H9 (cell line): ENCODE results near the gene APC. TPM values are rescaled to one million over a fixed set of nuclear protein-coding genes. Genes with fewer than 3 reads are reported as not detected.

Experiments used
- DNase-seq: peaks from one replicate; pipeline ENCODE4 v3.0.0-alpha.2; 2017
- H2AFZ ChIP-seq: one replicate; pipeline ENCODE4 v1.6.1; 2013; ENCODE audit warnings: mild to moderate bottlenecking, low read length, control low read depth, moderate library complexity
- H2AK5ac ChIP-seq: 2 replicates; pipeline ENCODE4 v1.6.1; 2013; ENCODE audit warnings: low read length, control low read depth, mixed read lengths; ENCODE audit not compliant: insufficient read length
- H2BK120ac ChIP-seq: one replicate; pipeline ENCODE4 v1.6.1; 2013; ENCODE audit warnings: low read depth, mild to moderate bottlenecking, low read length, control low read depth, inconsistent platforms; ENCODE audit not compliant: poor library complexity, severe bottlenecking
- H2BK12ac ChIP-seq: 2 replicates; pipeline ENCODE4 v1.6.1; 2013; ENCODE audit warnings: low read length, control low read depth, mixed read lengths, low read depth; ENCODE audit not compliant: insufficient read length
- H2BK15ac ChIP-seq: 2 replicates; pipeline ENCODE4 v1.6.1; 2013; ENCODE audit warnings: low read depth, low read length, control low read depth
- H2BK20ac ChIP-seq: one replicate; pipeline ENCODE4 v1.6.1; 2013; ENCODE audit warnings: low read depth, mild to moderate bottlenecking, low read length, control low read depth, inconsistent platforms; ENCODE audit not compliant: poor library complexity, severe bottlenecking
- H2BK5ac ChIP-seq: 2 replicates; pipeline ENCODE4 v1.6.1; 2013; ENCODE audit warnings: low read length, control low read depth, mixed read lengths; ENCODE audit not compliant: insufficient read length
- H3K14ac ChIP-seq: 2 replicates; pipeline ENCODE4 v1.6.1; 2013; ENCODE audit warnings: low read length, control low read depth; ENCODE audit not compliant: insufficient read depth
- H3K18ac ChIP-seq: 2 replicates; pipeline ENCODE4 v1.6.1; 2013; ENCODE audit warnings: low read depth, mild to moderate bottlenecking, mixed read lengths, low read length, control low read depth; ENCODE audit not compliant: insufficient read length
- H3K23ac ChIP-seq: 2 replicates; pipeline ENCODE4 v1.6.1; 2013; ENCODE audit warnings: low read length, control low read depth, mixed read lengths, low read depth; ENCODE audit not compliant: insufficient read length
- H3K23me2 ChIP-seq: 2 replicates; pipeline ENCODE4 v1.6.1; 2013; ENCODE audit warnings: low read depth, mild to moderate bottlenecking, mixed read lengths, low read length, control low read depth; ENCODE audit not compliant: insufficient read length, poor library complexity, severe bottlenecking
- H3K27ac ChIP-seq: 2 replicates; pipeline ENCODE4 v1.5.1; 2013; ENCODE audit warnings: low read length, control low read depth, mixed read lengths, low read depth; ENCODE audit not compliant: insufficient read length
- H3K27me3 ChIP-seq: 2 replicates; pipeline ENCODE4 v1.6.1; 2013; ENCODE audit warnings: low read length, control low read depth, inconsistent platforms; ENCODE audit not compliant: insufficient read depth
- H3K4ac ChIP-seq: 2 replicates; pipeline ENCODE4 v1.6.1; 2013; ENCODE audit warnings: low read depth, mild to moderate bottlenecking, control low read depth, inconsistent platforms, low read length, moderate library complexity
- H3K4me1 ChIP-seq: 2 replicates; pipeline ENCODE4 v1.6.1; 2013; ENCODE audit warnings: low read length, control low read depth, inconsistent platforms; ENCODE audit not compliant: insufficient read depth
- H3K4me2 ChIP-seq: 2 replicates; pipeline ENCODE4 v1.6.1; 2013; ENCODE audit warnings: low read length, control low read depth, mixed read lengths; ENCODE audit not compliant: insufficient read length, insufficient read depth
- H3K56ac ChIP-seq: 2 replicates; pipeline ENCODE4 v1.6.1; 2013; ENCODE audit warnings: low read depth, mild to moderate bottlenecking, mixed read lengths, low read length, control low read depth; ENCODE audit not compliant: insufficient read length
- H3K79me1 ChIP-seq: 2 replicates; pipeline ENCODE4 v1.6.1; 2013; ENCODE audit warnings: low read depth, mild to moderate bottlenecking, moderate library complexity, low read length, control low read depth, inconsistent platforms; ENCODE audit not compliant: insufficient read depth, poor library complexity, severe bottlenecking
- H3K79me2 ChIP-seq: 2 replicates; pipeline ENCODE4 v1.6.1; 2013; ENCODE audit warnings: low read length, control low read depth, inconsistent platforms; ENCODE audit not compliant: insufficient read depth
- H3K9ac ChIP-seq: 2 replicates; pipeline ENCODE4 v1.6.1; 2013; ENCODE audit warnings: low read length, control low read depth, mixed read lengths; ENCODE audit not compliant: insufficient read length; ENCODE audit errors: extremely low read depth
- H3K9me3 ChIP-seq: one replicate; pipeline ENCODE4 v1.6.1; 2013; ENCODE audit warnings: low read depth, low read length, inconsistent platforms; ENCODE audit not compliant: control insufficient read depth
- H3T11ph ChIP-seq: one replicate; pipeline ENCODE4 v1.6.1; 2013; ENCODE audit warnings: mild to moderate bottlenecking, low read length, control low read depth, inconsistent platforms
- H4K20me1 ChIP-seq: one replicate; pipeline ENCODE4 v1.6.1; 2013; ENCODE audit not compliant: control insufficient read depth, insufficient read length, insufficient read depth
- H4K5ac ChIP-seq: 2 replicates; pipeline ENCODE4 v1.6.1; 2013; ENCODE audit warnings: low read depth, mild to moderate bottlenecking, mixed read lengths, low read length, control low read depth; ENCODE audit not compliant: insufficient read length
- H4K8ac ChIP-seq: replicated peaks from 2 replicates; pipeline ENCODE4 v1.6.1; 2013; ENCODE audit warnings: low read length, control low read depth, mixed read lengths, low read depth; ENCODE audit not compliant: insufficient read length
- H4K91ac ChIP-seq: 2 replicates; pipeline ENCODE4 v1.6.1; 2013; ENCODE audit warnings: low read depth, mild to moderate bottlenecking, moderate library complexity, mixed read lengths, low read length, control low read depth; ENCODE audit not compliant: insufficient read length
- H3K27ac Mint-ChIP-seq, 3 experiments: 2 replicates in 2 of 3; 3 replicates in 1 of 3; pipeline ENCODE4 v1.8.0; 2020 to 2021; ENCODE audit warnings: mixed read lengths in 3 of 3, mild to moderate bottlenecking in 1 of 3, moderate library complexity in 1 of 3
- H3K27me3 Mint-ChIP-seq: 2 replicates; pipeline ENCODE4 v1.8.0; 2021; ENCODE audit warnings: low read depth, mild to moderate bottlenecking, moderate library complexity, mixed read lengths
- H3K36me3 Mint-ChIP-seq, 3 experiments: 2 replicates in 2 of 3; 3 replicates in 1 of 3; pipeline ENCODE4 v1.8.0; 2020 to 2021; ENCODE audit warnings: low read depth in 3 of 3, mixed read lengths in 3 of 3; ENCODE audit not compliant: insufficient read depth in 1 of 3
- H3K4me1 Mint-ChIP-seq, 2 experiments: 2 replicates each; pipeline ENCODE4 v1.8.0; 2020; ENCODE audit warnings: mixed read lengths in 2 of 2
- H3K4me3 Mint-ChIP-seq, 2 experiments: 2 replicates in 1 of 2; 3 replicates in 1 of 2; pipeline ENCODE4 v1.8.0; 2020 to 2021; ENCODE audit warnings: mild to moderate bottlenecking in 2 of 2, mixed read lengths in 2 of 2, moderate library complexity in 1 of 2
- H3K9me3 Mint-ChIP-seq, 2 experiments: 2 replicates in 1 of 2; 3 replicates in 1 of 2; pipeline ENCODE4 v1.8.0; 2020; ENCODE audit warnings: mild to moderate bottlenecking in 2 of 2, mixed read lengths in 2 of 2, moderate library complexity in 1 of 2
- CTCF ChIP-seq: fragments of 200-600 bp; sonication (generic); conservative IDR thresholded peaks from 3 replicates; pipeline ENCODE4 v1.8.0; 2021; ENCODE audit warnings: antibody characterized with exemption, mild to moderate bottlenecking
- WGBS: extraction: QIAGEN DNeasy Blood & Tissue Kit; methylation state at CpG from one replicate; pipeline ENCODE4 v1.1.7; 2013; ENCODE audit warnings: missing lambda C conversion rate, low lambda C conversion rate, mixed read lengths; ENCODE audit not compliant: insufficient read length; ENCODE audit errors: extremely low coverage; 5-methylcytosine and 5-hydroxymethylcytosine counted together
- total RNA-seq: library from RNA; stranded (reverse); gene quantifications from 2 replicates; pipeline ENCODE4 v1.2.1, GENCODE V29; 2021

APC gene
- total RNA-seq, 1 experiment from 2014 or later: 29.3 TPM

GRCh38 chr5:112708103-112708622 lies 29.5 kb upstream of the APC start:
- Histone ChIP-seq H2BK120ac (no peak overlapping the region), H3K79me2 (peaks cover 15% of the 10 kb centered on the region; the same call in 1 of the 2 replicates), H2AK5ac (no peak overlapping the region), H3K27me3 (no peaks in the 10 kb centered on the region), H3K23ac (no peak overlapping the region), H3K4ac (no peak overlapping the region), H3K4me2 (peak overlapping the region; percentile 74), H3K4me1 (peaks cover 2% of the 10 kb centered on the region; the same call in 1 of the 2 replicates), H2AFZ (peak overlapping the region; percentile 83), H3K14ac (peak overlapping the region; percentile 87), H4K20me1 (no peaks in the 10 kb centered on the region), H2BK12ac (no peak overlapping the region), H3K79me1 (peaks cover 4% of the 10 kb centered on the region), H3K18ac (peak overlapping the region; percentile 58), H2BK5ac (no peak overlapping the region), H3K27ac (peak overlapping the region; percentile 31), H3K23me2 (peaks cover 7% of the 10 kb centered on the region), H4K8ac (no peak overlapping the region), H3T11ph (no peak overlapping the region), H2BK15ac (no peak overlapping the region), H3K9me3 (no peaks in the 10 kb centered on the region), H3K9ac (peak overlapping the region; percentile 75), H2BK20ac (no peak overlapping the region), H3K56ac (no peak overlapping the region), H4K5ac (no peak overlapping the region), H4K91ac (no peak overlapping the region)
- Mint-ChIP-seq H3K4me1 (peaks cover 31 to 34% of the 10 kb centered on the region in 2 experiments), H3K27me3 (no peaks in the 10 kb centered on the region; the same call in none of the 2 replicates), H3K4me3 (peak overlapping the region; percentile 89 to 92), H3K9me3 (no peaks in the 10 kb centered on the region), H3K36me3 (peaks cover 0 to 4% (median 1%) of the 10 kb centered on the region in 3 experiments; a peak in 4 of 7 replicates), H3K27ac (peak overlapping the region; percentile 91 to 95 (median 94))
- no CpG with 5 or more reads among the region's 13 CpGs for WGBS
- DNase-seq: no peak
- TF ChIP-seq CTCF: no peak
